H1 (cell line): ENCODE measurements around the gene ADAM23. TPM values are rescaled to one million over a fixed set of nuclear protein-coding genes. Genes with fewer than 3 reads are reported as not detected.
A peak's percentile ranks its signal among the peaks of the same experiment; 100 is the strongest.

Experiments used
- CTCF ChIA-PET: fragments of 300-600 bp; sonication (Branson Sonifier 250); formaldehyde crosslinking; loops from one replicate; lab custom pipeline; 2021; ENCODE audit not compliant: partially characterized antibody; lab: Charles Lee
- POLR2A ChIA-PET: fragments of 300-600 bp; sonication (Branson Sonifier 250); formaldehyde crosslinking; loops from one replicate; lab custom pipeline; 2021; ENCODE audit warnings: inconsistent platforms; ENCODE audit not compliant: partially characterized antibody; lab: Charles Lee
- DNase-seq, 2 experiments: peaks; one replicate each; pipeline versions ENCODE4 v3.0.0 to v3.0.0-alpha.2; 2010 to 2022; ENCODE audit warnings: low spot score in 2 of 2, low read depth in 1 of 2, mixed read lengths in 1 of 2
- FAIRE-seq: peaks from 2 replicates; lab custom pipeline; 2011; peaks lifted over from hg19 to GRCh38; lab: Jason Lieb, UNC
- H2AFZ ChIP-seq: 2 replicates; pipeline ENCODE4 v1.8.1; 2012; ENCODE audit warnings: low read length, inconsistent platforms
- H2AK5ac ChIP-seq: 2 replicates; pipeline ENCODE4 v1.6.1; 2013; ENCODE audit warnings: low read depth, low read length
- H2BK120ac ChIP-seq: replicated peaks from 2 replicates; pipeline ENCODE3; 2013; ENCODE audit warnings: low read depth, low read length, inconsistent platforms
- H2BK12ac ChIP-seq: 2 replicates; pipeline ENCODE4 v1.6.1; 2013; ENCODE audit warnings: low read depth, low read length
- H2BK15ac ChIP-seq: 2 replicates; pipeline ENCODE4 v1.6.1; 2013; ENCODE audit warnings: low read length
- H2BK20ac ChIP-seq: 2 replicates; pipeline ENCODE4 v1.6.1; 2013; ENCODE audit warnings: low read length
- H2BK5ac ChIP-seq: 2 replicates; pipeline ENCODE4 v1.6.1; 2013; ENCODE audit warnings: low read depth, low read length
- H3K14ac ChIP-seq: 2 replicates; pipeline ENCODE4 v1.6.1; 2013; ENCODE audit warnings: inconsistent platforms; ENCODE audit not compliant: insufficient read length
- H3K18ac ChIP-seq: 2 replicates; pipeline ENCODE4 v1.6.1; 2013; ENCODE audit warnings: low read length; ENCODE audit errors: extremely low read depth
- H3K23ac ChIP-seq: 2 replicates; pipeline ENCODE4 v1.6.1; 2013; ENCODE audit warnings: inconsistent platforms; ENCODE audit not compliant: insufficient read length
- H3K23me2 ChIP-seq: 2 replicates; pipeline ENCODE4 v1.6.1; 2013; ENCODE audit warnings: low read depth, low read length
- H3K27ac ChIP-seq: 2 replicates; pipeline ENCODE4 v1.6.1; 2011; ENCODE audit warnings: low read depth, low read length, inconsistent platforms
- H3K27me3 ChIP-seq, 4 experiments: replicated peaks in 1 of 4; 1 replicate in 1 of 4; 2 replicates in 3 of 4; pipeline versions ENCODE4 v1.6.1 to v1.8.1; 2011 to 2013; ENCODE audit warnings: low read length in 3 of 4, mild to moderate bottlenecking in 3 of 4, inconsistent platforms in 2 of 4, mixed read lengths in 2 of 4, moderate library complexity in 1 of 4; ENCODE audit not compliant: control insufficient read depth in 3 of 4, insufficient read depth in 3 of 4; ENCODE audit errors: extremely low read depth in 1 of 4
- H3K36me3 ChIP-seq, 4 experiments: 2 replicates each; pipeline versions ENCODE4 v1.6.1 to v1.8.1; 2011 to 2013; ENCODE audit warnings: mild to moderate bottlenecking in 4 of 4, low read length in 3 of 4, moderate library complexity in 2 of 4, control low read depth in 1 of 4, inconsistent platforms in 1 of 4; ENCODE audit not compliant: insufficient read depth in 4 of 4, control insufficient read depth in 2 of 4
- H3K4ac ChIP-seq: replicated peaks from 2 replicates; pipeline ENCODE3; 2013; ENCODE audit warnings: low read length, low read depth, mixed read lengths, inconsistent platforms; ENCODE audit not compliant: insufficient read length
- H3K4me1 ChIP-seq, 4 experiments: replicated peaks in 1 of 4; 1 replicate in 1 of 4; 2 replicates in 3 of 4; pipeline versions ENCODE4 v1.6.1 to v1.8.1; 2011 to 2013; ENCODE audit warnings: low read length in 3 of 4, inconsistent platforms in 2 of 4, mixed read lengths in 1 of 4; ENCODE audit not compliant: insufficient read depth in 4 of 4, control insufficient read depth in 3 of 4
- H3K4me2 ChIP-seq, 2 experiments: 2 replicates each; pipeline versions ENCODE4 v1.6.1 to v1.8.1; 2011 to 2013; ENCODE audit warnings: low read depth in 2 of 2, low read length in 2 of 2, control low read depth in 1 of 2, inconsistent platforms in 1 of 2, mild to moderate bottlenecking in 1 of 2; ENCODE audit not compliant: insufficient read depth in 1 of 2
- H3K4me3 ChIP-seq, 4 experiments: fragments of 200-600, 300-600 bp in 1 of 4; sonication (generic), shearing (Covaris generic), sonication (Bioruptor Twin) in 1 of 4; 2 replicates each; pipeline versions ENCODE4 v1.5.1 to v1.8.1; 2011 to 2016; ENCODE audit warnings: low read length in 4 of 4, low read depth in 3 of 4, control low read depth in 2 of 4, inconsistent platforms in 2 of 4, mild to moderate bottlenecking in 2 of 4, mixed read lengths in 1 of 4, moderate library complexity in 1 of 4; ENCODE audit not compliant: insufficient read depth in 2 of 4; ENCODE audit errors: extremely low read depth in 1 of 4
- H3K56ac ChIP-seq: replicated peaks from 2 replicates; pipeline ENCODE3; 2013; ENCODE audit warnings: low read depth, mild to moderate bottlenecking, mixed read lengths, low read length, inconsistent platforms; ENCODE audit not compliant: insufficient read length
- H3K79me1 ChIP-seq: 2 replicates; pipeline ENCODE4 v1.6.1; 2013; ENCODE audit warnings: low read depth, low read length, control low read depth
- H3K79me2 ChIP-seq, 2 experiments: 2 replicates each; pipeline versions ENCODE4 v1.6.1 to v1.8.1; 2012 to 2013; ENCODE audit warnings: low read length in 2 of 2, mild to moderate bottlenecking in 2 of 2, inconsistent platforms in 1 of 2; ENCODE audit not compliant: insufficient read depth in 2 of 2, control insufficient read depth in 1 of 2
- H3K9ac ChIP-seq, 4 experiments: replicated peaks in 1 of 4; 1 replicate in 1 of 4; 2 replicates in 3 of 4; pipeline versions ENCODE4 v1.6.1 to v1.8.1; 2011 to 2013; ENCODE audit warnings: low read depth in 3 of 4, low read length in 3 of 4, control low read depth in 2 of 4, mild to moderate bottlenecking in 2 of 4, moderate library complexity in 2 of 4, inconsistent platforms in 1 of 4; ENCODE audit errors: extremely low read depth in 1 of 4
- H3K9me3 ChIP-seq, 2 experiments: 2 replicates each; pipeline versions ENCODE4 v1.6.1 to v1.8.1; 2012 to 2013; ENCODE audit warnings: mild to moderate bottlenecking in 2 of 2, moderate library complexity in 2 of 2, control low read depth in 1 of 2, inconsistent platforms in 1 of 2, low read depth in 1 of 2, low read length in 1 of 2, mixed read lengths in 1 of 2; ENCODE audit not compliant: insufficient read depth in 2 of 2
- H4K20me1 ChIP-seq, 2 experiments: replicated peaks in 1 of 2; 2 replicates each; pipeline versions ENCODE3 to v1.8.1; 2011 to 2013; ENCODE audit warnings: inconsistent platforms in 2 of 2, low read length in 2 of 2, mild to moderate bottlenecking in 1 of 2; ENCODE audit not compliant: insufficient read depth in 2 of 2, control insufficient read depth in 1 of 2
- H4K5ac ChIP-seq: 2 replicates; pipeline ENCODE4 v1.6.1; 2013; ENCODE audit warnings: low read length, low read depth, mixed read lengths, inconsistent platforms; ENCODE audit not compliant: insufficient read length
- H4K8ac ChIP-seq: 2 replicates; pipeline ENCODE4 v1.8.0; 2013; ENCODE audit warnings: mild to moderate bottlenecking, moderate library complexity, low read length, inconsistent platforms; ENCODE audit not compliant: insufficient read depth; ENCODE audit errors: extremely low read depth
- H4K91ac ChIP-seq: replicated peaks from 2 replicates; pipeline ENCODE3; 2013; ENCODE audit warnings: low read length, mixed read lengths, inconsistent platforms; ENCODE audit not compliant: insufficient read length
- ATF3 ChIP-seq: IDR thresholded peaks from 2 replicates; pipeline ENCODE4 v1.6.1; 2011; ENCODE audit warnings: low read depth, mild to moderate bottlenecking, low read length; ENCODE audit not compliant: insufficient read depth
- BRCA1 ChIP-seq: IDR thresholded peaks from 2 replicates; pipeline ENCODE4 v1.6.1; 2012; ENCODE audit warnings: low read depth, low read length, improper control_type of control experiment
- CTBP2 ChIP-seq: IDR thresholded peaks from 2 replicates; pipeline ENCODE4 v1.7.0; 2011; ENCODE audit warnings: borderline replicate concordance, mild to moderate bottlenecking, moderate library complexity, mixed read lengths, low read length; ENCODE audit not compliant: insufficient read depth, insufficient read length
- EP300 ChIP-seq, 2 experiments: IDR thresholded peaks; 1 replicate in 1 of 2; 2 replicates in 1 of 2; pipeline ENCODE4 v1.6.1; 2011 to 2012; ENCODE audit warnings: low read depth in 2 of 2, low read length in 2 of 2, mild to moderate bottlenecking in 2 of 2, borderline replicate concordance in 1 of 2, inconsistent platforms in 1 of 2, moderate library complexity in 1 of 2
- GTF2F1 ChIP-seq: IDR thresholded peaks from 2 replicates; pipeline ENCODE4 v1.6.1; 2012; ENCODE audit warnings: low read depth, low read length, improper control_type of control experiment, borderline replicate concordance
- HDAC6 ChIP-seq: IDR thresholded peaks from one replicate; pipeline ENCODE4 v1.7.1; 2012; ENCODE audit warnings: low read depth, mild to moderate bottlenecking, inconsistent platforms, low read length, moderate library complexity
- JUND ChIP-seq: IDR thresholded peaks from 2 replicates; pipeline ENCODE4 v1.6.1; 2011; ENCODE audit warnings: mild to moderate bottlenecking, improper control_type of control experiment, low read length
- NRF1 ChIP-seq: IDR thresholded peaks from 2 replicates; pipeline ENCODE4 v1.6.1; 2011; ENCODE audit warnings: mild to moderate bottlenecking, low read depth, low read length, improper control_type of control experiment
- PHF8 ChIP-seq: fragments of 200-600 bp; sonication (generic); conservative IDR thresholded peaks from 2 replicates; pipeline ENCODE4 v1.7.1; 2012; ENCODE audit warnings: low read depth, mild to moderate bottlenecking, inconsistent platforms, low read length, moderate library complexity
- RXRA ChIP-seq: IDR thresholded peaks from 2 replicates; pipeline ENCODE4 v1.6.1; 2011; ENCODE audit warnings: low read depth, mild to moderate bottlenecking, low read length, moderate library complexity; ENCODE audit not compliant: insufficient read depth
- WGBS, 2 experiments: shearing (Covaris generic) in 1 of 2; methylation state at CpG; one replicate each; pipeline versions ENCODE4 v1.1.6 to v1.1.7; 2013 to 2015; ENCODE audit warnings: low lambda C conversion rate in 2 of 2, mixed read lengths in 2 of 2, inconsistent platforms in 1 of 2, low coverage in 1 of 2, missing lambda C conversion rate in 1 of 2; ENCODE audit not compliant: insufficient replicate concordance in 2 of 2, insufficient coverage in 1 of 2, insufficient read length in 1 of 2; ENCODE audit errors: extremely low coverage in 1 of 2, missing lambda C conversion rate in 1 of 2; 5-methylcytosine and 5-hydroxymethylcytosine counted together
- polyA plus RNA-seq, 7 experiments: library from polyadenylated mRNA; depleted of rRNA in 3 of 7; stranded (reverse) in 5 of 7; unstranded in 2 of 7; fragments of >200 nt in 5 of 7; fragments of 200-250 nt in 2 of 7; gene quantifications; 1 replicate in 5 of 7; 2 replicates in 1 of 7; 4 replicates in 1 of 7; pipeline versions ENCODE4 v1.2.1 to v1.2.3, GENCODE V29; 2011 to 2013; ENCODE audit warnings: missing spikeins in 2 of 7, mixed read lengths in 2 of 7
- total RNA-seq: library from RNA; stranded (reverse); fragmentation: NEBNext Ultra II Directional; extraction: Animal tissue kit (Norgen Biotek cat#: 25700); gene quantifications from 2 replicates; pipeline ENCODE4 v1.2.1, GENCODE V29; 2021

Gene ADAM23
- total and polyA plus RNA-seq, 2 of the 8 experiments (the other 6 are each of a cell fraction or from before 2014, with no cell fraction given): 9.9 to 20.8 TPM

DNA sequence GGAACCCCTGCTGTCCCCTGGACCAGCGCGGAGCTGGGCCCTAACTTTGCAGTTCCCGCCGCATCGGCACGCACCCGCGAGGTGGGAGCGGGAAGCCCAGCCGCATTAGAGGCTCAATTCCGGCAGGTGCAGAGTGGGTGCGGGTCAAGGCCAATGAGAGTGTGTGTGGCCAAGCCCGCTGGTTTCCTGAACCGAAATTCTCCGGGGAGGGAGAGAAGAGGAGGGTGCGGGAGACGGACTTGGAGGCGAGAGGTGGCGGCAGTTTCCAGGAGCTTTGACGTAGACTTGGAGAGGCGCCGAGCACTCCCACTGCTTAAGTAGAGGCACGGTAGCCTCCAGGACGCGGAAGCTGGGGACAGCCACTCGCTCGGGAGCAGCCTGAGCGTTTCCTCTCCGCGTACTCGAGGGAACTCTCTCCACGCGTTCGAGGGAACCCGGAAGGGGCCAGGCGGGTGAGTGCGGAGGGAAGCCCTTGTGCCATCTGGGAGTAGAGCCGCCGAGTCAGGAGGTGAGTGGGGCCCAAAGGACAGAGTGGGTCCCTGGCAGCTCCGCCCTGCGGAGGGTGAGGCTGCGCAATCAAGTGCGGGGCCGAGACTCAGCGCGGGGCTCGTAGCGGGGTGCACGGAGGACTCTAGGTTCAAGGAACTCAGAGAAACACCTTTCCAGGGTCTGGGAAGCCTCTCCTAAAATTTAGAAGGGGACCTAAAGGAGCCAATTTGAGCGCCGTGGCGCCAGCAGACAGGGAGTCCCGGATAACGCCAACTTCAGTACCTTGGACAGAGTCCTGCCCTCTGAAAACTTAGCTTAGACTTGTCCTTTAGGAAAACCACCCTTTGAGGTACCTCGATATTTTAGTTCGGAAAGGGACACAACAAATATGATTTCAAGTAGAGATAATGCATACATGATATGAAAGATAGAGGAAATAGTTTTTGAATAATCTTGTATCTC is 199.0 kb downstream of the ADAM23 start, which contains the start of gene FAM237A:
Gene FAM237A, plus strand, starts transcription at position 413 of the 951 bp plus-strand sequence. CDS start 1,750 bp downstream, outside the sequence.
- H4K8ac ChIP-seq: no peak within 1 kb of the TSS; the same call in 1 of the 2 replicates
- H3K27ac ChIP-seq: no peak within 1 kb of the TSS
- H2AK5ac ChIP-seq: no peak within 1 kb of the TSS
- H3K9me3 ChIP-seq: no peaks in the 10 kb centered on the region
- no peaks in the 10 kb centered on the region for H3K79me1 ChIP-seq
- H4K20me1 ChIP-seq: peaks cover 2 to 4% of the 10 kb centered on the region in 2 experiments
- H2AFZ ChIP-seq: no peak within 1 kb of the TSS; the same call in 1 of the 2 replicates
- no peak within 1 kb of the TSS for H3K9ac ChIP-seq
- H3K4me2 ChIP-seq: peak within 1 kb of the TSS; percentile 81 to 89
- H3K4ac ChIP-seq: no peak within 1 kb of the TSS
- no peak within 1 kb of the TSS for H3K56ac ChIP-seq
- ChIA-PET CTCF (interaction anchor here (0.6 to 2.8 kb wide), 7 partner anchors 15 to 762 kb away, joined by 3 to 9 read pairs (median 4); no protein-coding TSS in a partner anchor), POLR2A (interaction anchor here (0.6 to 1.2 kb wide), 2 partner anchors 18 to 796 kb away, joined by 3 read pairs; no protein-coding TSS in a partner anchor)
- H3K23me2 ChIP-seq: peaks cover 8% of the 10 kb centered on the region
- DNase-seq: peak; percentile 33 to 78
- no peak within 1 kb of the TSS for H2BK12ac ChIP-seq
- no peaks in the 10 kb centered on the region for H3K36me3 ChIP-seq
- no peak within 1 kb of the TSS for H2BK5ac ChIP-seq
- H3K79me2 ChIP-seq: no peaks in the 10 kb centered on the region
- H3K27me3 ChIP-seq: peaks cover 17 to 29% (median 23%) of the 10 kb centered on the region in 4 experiments
- FAIRE-seq: peak; percentile 66
- peak within 1 kb of the TSS; percentile 52 to 72 (median 65) for H3K4me3 ChIP-seq
- H3K14ac ChIP-seq: no peak within 1 kb of the TSS
- WGBS, 2 experiments: 5% methylated on average over 55 of the region's 56 CpGs; no CpG with 5 or more reads in 1 of the 2 experiments
- H3K4me1 ChIP-seq: peaks cover 0 to 7% (median 3%) of the 10 kb centered on the region in 4 experiments; a peak in 3 of 7 replicates
- H3K23ac ChIP-seq: no peak within 1 kb of the TSS
- H2BK20ac ChIP-seq: no peak within 1 kb of the TSS
- no peak within 1 kb of the TSS for H2BK15ac ChIP-seq
- no peak within 1 kb of the TSS for H4K91ac ChIP-seq
- no peak within 1 kb of the TSS for H3K18ac ChIP-seq
- no peak within 1 kb of the TSS for H4K5ac ChIP-seq
- no peak within 1 kb of the TSS for H2BK120ac ChIP-seq
- TF ChIP-seq ATF3 (no peak), GTF2F1 (no peak), EP300 (IDR thresholded peaks at IDR 0.05; ENCODE audit: borderline replicate concordance in 1 of 2, low read depth in 2 of 2, low read length in 2 of 2) (no peak), BRCA1 (no peak), JUND (no peak), RXRA (no peak), NRF1 (no peak), PHF8 (no peak), CTBP2 (no peak), HDAC6 (no peak)
